A673 (cell line): ENCODE results near the gene CD4. TPM values are rescaled to one million over a fixed set of nuclear protein-coding genes. Genes with fewer than 3 reads are reported as not detected.

Experiments
- BruUV-seq: library from RNA; stranded (reverse); fragments of 400-500 nt; replicated peaks from 2 replicates; lab custom pipeline; 2021; lab: Mats Ljungman, UMichigan
- CTCF ChIA-PET: fragments of 300-600 bp; sonication (Branson Sonifier 250); formaldehyde crosslinking; loops from one replicate; lab custom pipeline; 2022; ENCODE audit warnings: antibody characterized with exemption; lab: Charles Lee
- POLR2A ChIA-PET: fragments of 300-600 bp; sonication (Branson Sonifier 250); formaldehyde crosslinking; loops from one replicate; lab custom pipeline; 2022; ENCODE audit warnings: antibody characterized with exemption; ENCODE audit not compliant: low non-redundant PET; lab: Charles Lee
- DNase-seq: peaks from one replicate; pipeline ENCODE4 v3.0.0-alpha.2; 2015; ENCODE audit warnings: low spot score
- H3K27ac ChIP-seq: fragments of 200-600 bp; sonication (generic); 2 replicates; pipeline ENCODE4 v1.5.1; 2016; ENCODE audit warnings: mixed run types, low read depth, mild to moderate bottlenecking, mixed read lengths, antibody characterized with exemption, low read length; ENCODE audit not compliant: poor library complexity, severe bottlenecking
- H3K27me3 ChIP-seq: fragments of 200-600 bp; sonication (generic); replicated peaks from 2 replicates; pipeline ENCODE4 v1.6.1; 2017; ENCODE audit warnings: mixed run types, low read depth, mild to moderate bottlenecking, mixed read lengths, antibody characterized with exemption, low read length; ENCODE audit not compliant: insufficient read depth, poor library complexity
- H3K36me3 ChIP-seq: fragments of 200-600 bp; sonication (generic); 2 replicates; pipeline ENCODE4 v1.6.1; 2016; ENCODE audit warnings: mixed run types, mild to moderate bottlenecking, mixed read lengths, antibody characterized with exemption, low read length; ENCODE audit not compliant: insufficient read depth, poor library complexity, severe bottlenecking
- H3K4me1 ChIP-seq: fragments of 200-600 bp; sonication (generic); 2 replicates; pipeline ENCODE4 v1.6.1; 2017; ENCODE audit warnings: mixed run types, mild to moderate bottlenecking, mixed read lengths, antibody characterized with exemption, low read length; ENCODE audit not compliant: insufficient read depth, poor library complexity, severe bottlenecking
- H3K4me3 ChIP-seq: fragments of 200-600 bp; sonication (generic); 2 replicates; pipeline ENCODE4 v1.5.1; 2016; ENCODE audit warnings: low read depth, mixed run types, mild to moderate bottlenecking, mixed read lengths, low read length; ENCODE audit not compliant: poor library complexity, severe bottlenecking
- H3K9me3 ChIP-seq: fragments of 200-600 bp; sonication (generic); 2 replicates; pipeline ENCODE4 v1.6.1; 2016; ENCODE audit warnings: mixed run types, low read depth, mild to moderate bottlenecking, mixed read lengths, antibody characterized with exemption, low read length; ENCODE audit not compliant: poor library complexity, severe bottlenecking
- EZH2 ChIP-seq: fragments of 200-600 bp; sonication (generic); IDR thresholded peaks from 2 replicates; pipeline ENCODE4 v1.6.1; 2017; ENCODE audit warnings: borderline replicate concordance, low read depth, mild to moderate bottlenecking, mixed read lengths, antibody characterized with exemption, low read length; ENCODE audit not compliant: poor library complexity, severe bottlenecking
- intact Hi-C: fragments of 100-400 bp; cut with micrococcal nuclease; formaldehyde crosslinking; loops from one replicate; pipeline ENCODE4 v1.10.0; 2022; ENCODE audit not compliant: unreplicated experiment
- total RNA-seq: library from RNA; stranded (reverse); gene quantifications from 2 replicates; pipeline ENCODE4 v1.2.3, GENCODE V29; 2021
- TF ChIP-seq, protein P1 (sequence below): fragments of 300-800, 200-600 bp; sonication (generic); conservative IDR thresholded peaks from 2 replicates; pipeline ENCODE4 v1.5.1; 2017; ENCODE audit warnings: low read depth, mild to moderate bottlenecking, antibody characterized with exemption, low read length, moderate library complexity, mixed read lengths

The CD4 gene
- total RNA-seq, 1 experiment from 2014 or later = not detected

DNA sequence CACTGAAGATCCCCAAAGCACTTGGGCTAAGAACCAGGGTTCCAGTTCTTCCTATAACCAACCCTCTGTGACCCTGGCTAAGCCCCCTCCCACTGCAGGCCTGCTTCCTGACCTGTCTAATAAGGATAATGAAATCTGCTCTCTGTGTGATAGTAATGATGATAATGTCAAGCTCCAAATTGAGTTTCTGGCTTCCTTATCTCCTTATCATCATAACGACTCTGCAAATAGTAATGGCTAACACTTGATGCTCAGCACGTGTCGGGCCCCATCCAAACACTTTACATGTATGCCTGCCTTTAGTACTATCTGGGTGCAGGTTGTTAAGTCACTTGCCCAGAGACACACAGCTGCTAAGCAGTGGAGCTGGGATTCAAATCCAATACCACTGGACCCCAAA, 27.3 kb downstream of the CD4 start:
- intact Hi-C loops = no loop called here
- no peak overlapping the region for H3K4me3 ChIP-seq
- H3K4me1 ChIP-seq = peaks cover 7% of the 10 kb centered on the region
- DNase-seq = no peak
- BruUV-seq = no TSS peak
- ChIA-PET CTCF (no interaction called here), POLR2A (no interaction called here)
- no peak overlapping the region for H3K27ac ChIP-seq
- H3K27me3 ChIP-seq = no peaks in the 10 kb centered on the region
- TF ChIP-seq, protein P1, sequence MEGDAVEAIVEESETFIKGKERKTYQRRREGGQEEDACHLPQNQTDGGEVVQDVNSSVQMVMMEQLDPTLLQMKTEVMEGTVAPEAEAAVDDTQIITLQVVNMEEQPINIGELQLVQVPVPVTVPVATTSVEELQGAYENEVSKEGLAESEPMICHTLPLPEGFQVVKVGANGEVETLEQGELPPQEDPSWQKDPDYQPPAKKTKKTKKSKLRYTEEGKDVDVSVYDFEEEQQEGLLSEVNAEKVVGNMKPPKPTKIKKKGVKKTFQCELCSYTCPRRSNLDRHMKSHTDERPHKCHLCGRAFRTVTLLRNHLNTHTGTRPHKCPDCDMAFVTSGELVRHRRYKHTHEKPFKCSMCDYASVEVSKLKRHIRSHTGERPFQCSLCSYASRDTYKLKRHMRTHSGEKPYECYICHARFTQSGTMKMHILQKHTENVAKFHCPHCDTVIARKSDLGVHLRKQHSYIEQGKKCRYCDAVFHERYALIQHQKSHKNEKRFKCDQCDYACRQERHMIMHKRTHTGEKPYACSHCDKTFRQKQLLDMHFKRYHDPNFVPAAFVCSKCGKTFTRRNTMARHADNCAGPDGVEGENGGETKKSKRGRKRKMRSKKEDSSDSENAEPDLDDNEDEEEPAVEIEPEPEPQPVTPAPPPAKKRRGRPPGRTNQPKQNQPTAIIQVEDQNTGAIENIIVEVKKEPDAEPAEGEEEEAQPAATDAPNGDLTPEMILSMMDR = no peak
- TF ChIP-seq EZH2 = no peak
- no peaks in the 10 kb centered on the region for H3K9me3 ChIP-seq
- no peaks in the 10 kb centered on the region for H3K36me3 ChIP-seq

DNA sequence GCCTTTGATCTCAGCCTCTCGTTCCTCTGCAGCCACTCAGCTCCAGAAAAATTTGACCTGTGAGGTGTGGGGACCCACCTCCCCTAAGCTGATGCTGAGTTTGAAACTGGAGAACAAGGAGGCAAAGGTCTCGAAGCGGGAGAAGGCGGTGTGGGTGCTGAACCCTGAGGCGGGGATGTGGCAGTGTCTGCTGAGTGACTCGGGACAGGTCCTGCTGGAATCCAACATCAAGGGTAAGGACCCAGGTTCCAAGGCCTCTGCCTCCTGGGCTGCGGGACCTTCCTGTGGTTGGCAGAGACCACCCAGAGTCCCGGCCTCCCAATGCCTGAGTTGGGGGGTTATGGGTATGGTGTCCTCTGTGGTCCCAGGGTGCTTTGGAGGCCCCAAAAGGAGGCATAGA, 27.8 kb downstream of the CD4 start:
- H3K27me3 ChIP-seq = no peaks in the 10 kb centered on the region
- H3K27ac ChIP-seq = no peak overlapping the region
- no TSS peak for BruUV-seq
- H3K4me1 ChIP-seq = peaks cover 11% of the 10 kb centered on the region
- no peaks in the 10 kb centered on the region for H3K36me3 ChIP-seq
- no peak overlapping the region for H3K4me3 ChIP-seq
- intact Hi-C loops = no loop called here
- ChIA-PET CTCF (no interaction called here), POLR2A (no interaction called here)
- no peak for DNase-seq
- TF ChIP-seq EZH2 = no peak
- TF ChIP-seq, protein P1 = no peak
- no peaks in the 10 kb centered on the region for H3K9me3 ChIP-seq

DNA sequence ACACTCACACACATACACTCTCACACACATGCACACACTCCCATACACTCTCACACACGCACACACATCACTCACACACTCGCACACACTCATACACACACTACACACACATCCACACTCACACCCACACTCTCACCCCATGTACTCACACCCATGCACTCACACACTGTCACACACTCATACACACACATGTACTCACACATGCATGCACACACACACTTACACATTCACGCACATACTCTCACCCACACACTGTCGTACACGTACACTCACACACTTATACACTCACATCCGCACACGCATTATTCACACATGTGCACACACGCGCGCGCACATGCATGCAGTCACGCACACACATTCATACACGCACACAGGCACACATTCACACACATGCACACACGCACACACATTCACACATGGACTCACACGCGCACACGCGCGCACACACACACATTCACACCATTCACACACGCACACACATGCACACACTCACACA, 28.4 kb downstream of the CD4 start:
- Histone ChIP-seq H3K4me3 (no peak overlapping the region), H3K9me3 (no peaks in the 10 kb centered on the region), H3K36me3 (no peaks in the 10 kb centered on the region), H3K27me3 (no peaks in the 10 kb centered on the region), H3K4me1 (peaks cover 17% of the 10 kb centered on the region), H3K27ac (no peak overlapping the region)
- TF ChIP-seq EZH2 = no peak
- TF ChIP-seq, protein P1 = no peak
- no peak for DNase-seq
- BruUV-seq = no TSS peak
- CTCF ChIA-PET = no interaction called here
- intact Hi-C loops = no loop called here
- POLR2A ChIA-PET = no interaction called here
